Measurements from ENCODE around the gene ATP5F1D.

Gene ATP5F1D

DNA sequence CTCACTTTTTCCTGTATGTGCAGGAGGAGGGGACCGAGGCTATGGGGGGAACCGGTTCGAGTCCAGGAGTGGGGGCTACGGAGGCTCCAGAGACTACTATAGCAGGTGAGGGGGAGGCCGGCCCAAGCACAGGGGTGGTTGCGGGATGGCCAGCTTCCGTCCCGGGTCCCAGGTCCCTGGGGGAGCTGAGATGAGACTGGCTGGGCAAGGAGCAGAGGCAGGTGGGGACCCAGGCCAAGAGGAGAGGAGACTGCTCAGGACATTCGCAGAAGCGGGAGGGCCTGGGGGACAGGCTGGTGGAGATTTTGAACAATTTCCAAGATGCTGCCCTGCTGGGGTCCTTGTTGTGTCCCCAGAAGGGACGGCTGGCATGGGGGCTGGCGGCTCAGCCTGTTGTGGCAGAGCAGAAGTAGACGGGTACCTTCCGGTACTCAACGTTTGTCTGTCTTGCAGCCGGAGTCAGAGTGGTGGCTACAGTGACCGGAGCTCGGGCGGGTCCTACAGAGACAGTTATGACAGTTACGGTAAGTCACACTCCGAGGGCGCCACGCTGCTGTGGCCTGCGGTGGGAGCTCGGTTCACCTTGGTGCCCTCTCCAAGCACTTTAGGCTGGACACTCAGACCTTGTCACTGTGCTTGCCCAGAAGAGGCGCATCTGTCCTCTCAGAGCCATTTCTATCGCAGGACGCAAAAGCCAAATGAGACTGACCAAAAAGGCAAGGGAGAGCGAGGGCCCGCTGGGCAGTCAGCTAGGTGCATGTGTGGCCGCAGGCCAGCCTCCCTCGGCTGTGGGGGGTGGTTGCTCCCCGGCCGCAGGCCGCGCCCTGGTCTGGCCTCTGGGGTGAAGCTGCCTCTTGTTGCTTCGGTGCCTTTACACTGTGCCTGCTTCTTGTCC lies 30.2 kb downstream of the ATP5F1D start:
- no peak for DNase-seq

GRCh38 chr19:1272423-1273262 lies 31.1 kb downstream of the ATP5F1D start:
- DNase-seq: no peak

DNA sequence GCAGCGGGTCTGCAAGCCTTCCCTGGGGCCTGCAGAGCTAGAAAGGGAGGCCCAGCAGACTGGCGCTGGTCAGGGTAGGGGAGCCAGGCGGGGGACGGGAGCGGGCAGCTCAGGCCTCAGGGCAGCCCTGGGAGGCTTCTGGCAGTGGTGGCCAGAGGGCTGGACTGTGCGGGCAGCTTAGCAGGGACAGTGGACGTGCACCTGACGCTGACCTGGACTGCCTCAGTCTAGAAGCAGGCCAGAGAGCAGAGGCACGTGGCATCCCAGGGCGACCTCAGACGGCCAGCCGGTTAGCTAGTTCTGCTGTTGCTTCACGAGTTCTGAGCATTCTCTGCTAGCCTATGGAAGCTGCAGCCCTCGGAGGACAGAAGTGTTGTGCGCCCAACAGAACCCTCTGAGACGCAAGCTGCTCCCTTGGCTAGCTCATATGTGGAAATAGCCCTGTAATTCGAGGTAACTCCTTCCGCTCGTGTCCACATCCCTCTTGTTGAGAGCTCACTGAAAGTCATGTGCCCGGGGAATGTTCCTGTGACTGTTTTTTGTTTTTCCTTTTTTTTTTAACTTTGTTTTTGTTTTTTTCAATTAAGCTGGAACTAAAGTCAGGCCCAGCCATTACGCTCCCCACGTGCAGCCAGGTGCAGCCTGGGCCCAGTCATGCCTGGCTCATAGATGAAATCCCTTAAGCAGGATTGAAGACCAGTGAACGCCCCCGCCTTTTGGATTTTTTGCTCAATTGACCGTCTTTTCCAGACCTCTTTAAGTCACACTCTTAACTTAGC lies 31.9 kb downstream of the ATP5F1D start:
- DNase-seq: no peak

- no peak for DNase-seq
Measured at GRCh38 chr19:1274081-1274851, 32.7 kb downstream of the ATP5F1D start.

DNA sequence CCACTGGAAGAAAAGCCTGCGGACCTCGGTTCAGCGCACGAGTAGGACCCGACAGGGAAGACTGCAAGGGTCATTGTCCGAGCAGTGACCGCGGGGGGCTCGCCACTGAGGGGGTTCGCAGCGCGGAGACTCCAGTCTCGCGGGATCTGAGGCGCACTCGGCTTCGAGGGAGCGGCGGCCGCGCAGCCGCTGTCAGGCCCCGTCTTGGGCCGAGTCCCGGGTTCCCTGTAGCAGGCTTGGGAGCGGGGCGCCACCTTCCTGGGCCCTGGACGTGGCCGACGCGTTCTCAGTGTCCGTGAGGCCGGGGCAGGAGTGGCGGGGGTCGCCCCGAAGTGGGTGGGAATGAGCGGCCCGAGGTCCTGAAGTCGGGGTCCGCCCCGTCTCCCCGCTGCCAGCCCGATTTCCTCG lies 33.3 kb downstream of the ATP5F1D start:
- no peak for DNase-seq

DNA sequence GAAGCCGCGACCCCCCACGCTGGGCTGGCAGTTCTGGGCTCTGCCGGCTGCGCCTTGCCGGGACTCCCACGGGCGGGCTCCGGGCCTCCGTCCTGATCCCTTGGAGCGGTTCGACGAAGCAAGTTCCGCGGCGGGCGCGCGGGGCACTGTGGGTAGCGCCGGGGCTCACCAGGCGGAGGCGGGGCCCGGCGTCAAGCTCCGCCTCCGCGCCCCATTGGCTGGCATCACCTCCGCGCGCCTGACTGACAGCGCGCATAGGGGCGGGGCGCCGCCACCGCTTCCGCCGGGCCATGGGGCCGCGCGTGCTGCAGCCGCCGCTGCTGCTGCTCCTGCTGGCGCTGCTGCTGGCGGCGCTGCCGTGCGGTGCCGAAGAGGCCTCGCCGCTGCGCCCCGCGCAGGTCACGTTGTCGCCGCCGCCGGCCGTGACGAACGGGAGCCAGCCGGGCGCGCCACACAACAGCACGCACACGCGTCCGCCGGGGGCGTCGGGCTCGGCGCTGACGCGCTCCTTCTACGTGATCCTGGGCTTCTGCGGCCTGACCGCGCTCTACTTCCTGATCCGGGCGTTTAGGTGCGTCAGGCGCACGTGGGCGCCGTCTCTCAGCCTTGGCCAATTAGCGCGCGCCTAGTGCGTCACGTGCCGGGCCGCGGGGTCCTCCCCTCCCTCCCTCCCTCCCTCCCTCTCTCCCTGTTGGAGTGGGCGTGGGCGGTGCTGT lies 33.9 kb downstream of the ATP5F1D start, which contains the start of gene FAM174C:
FAM174C (plus strand) TSS at position 271 of the 716 bp plus-strand sequence; CDS start at position 291, 20 bp downstream.
- peak; percentile 97 for DNase-seq

GRCh38 chr19:1275976-1276627 lies 34.6 kb downstream of the ATP5F1D start:
- DNase-seq: no peak

GRCh38 chr19:1276628-1277022 lies 35.1 kb downstream of the ATP5F1D start:
- no peak for DNase-seq

GRCh38 chr19:1277061-1277460 lies 35.5 kb downstream of the ATP5F1D start:
- no peak for DNase-seq

GRCh38 chr19:1278074-1278473 lies 36.5 kb downstream of the ATP5F1D start:
- no peak for DNase-seq

DNA sequence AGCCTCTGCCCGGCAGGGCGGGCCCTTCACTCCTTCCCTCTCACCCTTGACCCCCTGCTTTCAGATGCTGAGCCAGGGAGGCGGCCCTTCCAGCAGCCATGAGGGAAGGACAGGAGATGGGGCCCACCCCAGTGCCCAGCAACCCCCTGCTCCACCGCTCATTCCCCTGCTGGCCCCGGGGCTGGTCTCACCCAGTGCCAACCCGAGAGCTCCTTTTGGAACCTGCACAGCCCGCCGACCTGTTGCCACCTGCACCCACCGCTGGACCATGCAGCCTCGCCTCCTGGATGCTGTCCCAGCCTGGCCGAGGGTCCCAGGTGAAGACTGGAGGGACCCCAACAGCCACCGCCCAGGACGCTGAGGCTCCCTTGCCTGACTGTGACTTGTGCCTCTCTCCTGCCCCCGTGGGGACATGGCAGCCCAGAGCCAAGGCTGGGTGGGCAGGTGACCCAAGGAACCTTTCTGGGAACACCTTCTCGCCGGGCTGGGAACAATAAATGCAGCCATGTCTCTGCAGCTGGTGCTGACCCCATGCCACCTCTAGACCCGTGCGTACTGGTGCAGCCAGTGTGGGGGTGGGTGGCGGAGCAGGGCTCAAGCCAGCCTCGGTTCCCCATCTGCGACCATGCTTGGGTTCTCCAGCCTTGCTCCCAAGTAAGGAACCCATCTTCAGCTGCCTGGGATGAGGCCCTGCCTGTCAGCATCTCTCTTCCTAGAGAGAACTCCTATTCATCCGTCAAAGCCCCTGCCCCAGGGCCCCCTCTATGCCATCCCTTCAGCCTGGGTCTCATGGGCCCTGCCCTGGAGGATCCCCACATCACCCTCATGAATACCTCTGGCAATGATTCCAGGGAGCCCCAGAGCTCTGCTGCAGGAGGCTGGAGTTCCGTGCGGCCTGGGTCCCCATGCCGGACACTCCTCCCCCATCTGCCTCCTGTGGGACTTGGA lies 37.4 kb downstream of the ATP5F1D start:
- no peak for DNase-seq

GRCh38 chr19:1279782-1280341 lies 38.3 kb downstream of the ATP5F1D start:
- peak; percentile 68 for DNase-seq

DNA sequence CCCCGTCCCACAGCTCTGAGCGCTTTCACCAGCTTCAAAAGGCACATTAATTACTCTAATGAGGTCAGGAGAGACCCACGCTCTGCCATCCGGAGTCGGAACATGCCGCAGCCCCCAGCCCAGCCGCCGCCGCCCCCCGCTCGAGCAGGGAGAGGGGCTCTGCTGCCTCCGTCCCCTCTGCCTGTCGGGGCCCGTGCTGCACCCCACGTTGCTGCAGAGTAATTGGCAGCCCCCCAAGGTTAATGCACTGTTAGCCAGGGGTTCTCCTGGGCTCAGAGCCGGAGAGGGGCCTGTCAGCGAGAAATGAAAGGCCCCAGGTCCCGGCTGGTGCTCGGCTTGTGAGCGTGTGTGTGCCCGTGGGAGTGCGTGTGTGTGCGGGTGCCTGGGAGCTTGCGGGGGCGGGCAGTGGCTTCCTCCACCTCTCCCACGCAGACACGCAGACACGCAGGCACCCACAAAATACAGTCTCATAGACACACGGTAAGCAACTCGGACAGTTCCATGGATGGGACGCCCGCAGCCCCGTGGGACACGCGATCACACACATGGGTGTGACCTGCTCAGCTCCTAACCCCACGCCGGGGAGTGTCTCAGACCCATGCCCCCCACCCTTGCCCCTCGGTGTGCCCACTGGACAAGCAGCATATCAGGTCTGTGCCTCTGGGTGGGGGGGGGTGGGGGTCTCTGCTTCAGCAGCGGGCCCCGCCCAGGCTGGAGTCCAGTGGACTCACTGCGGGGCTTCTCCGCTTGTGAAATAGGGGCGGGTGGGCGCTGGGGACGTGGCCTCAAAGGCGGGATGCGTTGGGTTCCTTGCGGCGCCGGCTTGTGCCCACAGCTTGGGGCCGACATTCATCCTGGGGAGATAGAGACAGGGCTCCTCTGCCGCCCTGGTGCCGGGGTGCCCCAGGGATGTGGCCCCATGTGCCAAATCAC lies 39.4 kb downstream of the ATP5F1D start:
- DNase-seq: no peak

GRCh38 chr19:1281569-1282287 lies 40.2 kb downstream of the ATP5F1D start:
- DNase-seq: no peak

GRCh38 chr19:1282588-1283206 lies 41.1 kb downstream of the ATP5F1D start:
- no peak for DNase-seq

GRCh38 chr19:1283207-1283916 lies 41.8 kb downstream of the ATP5F1D start:
- no peak for DNase-seq
